SK-N-SH (cell line): Measurements from ENCODE around the gene CADM3.

Experiments used
- CTCF ChIP-seq: fragments of 200-600 bp; sonication (generic); IDR thresholded peaks from 2 replicates; pipeline ENCODE4 v1.6.1; 2017; ENCODE audit warnings: antibody characterized with exemption, mild to moderate bottlenecking, moderate library complexity
- EP300 ChIP-seq, 2 experiments: IDR thresholded peaks; 2 replicates each; pipeline versions ENCODE4 v1.4.0 to v1.6.1; 2012; ENCODE audit warnings: borderline replicate concordance in 1 of 2, low read depth in 1 of 2, low read length in 1 of 2
- FOSL2 ChIP-seq: IDR thresholded peaks from 2 replicates; pipeline ENCODE4 v1.4.0; 2012; ENCODE audit warnings: low read depth, mild to moderate bottlenecking, moderate library complexity, borderline replicate concordance
- GABPA ChIP-seq: IDR thresholded peaks from 2 replicates; pipeline ENCODE4 v1.4.0; 2012; ENCODE audit warnings: low read depth, mild to moderate bottlenecking
- MAX ChIP-seq: IDR thresholded peaks from 2 replicates; pipeline ENCODE4 v1.4.0; 2012; ENCODE audit warnings: low read depth
- POLR2AphosphoS5 ChIP-seq: IDR thresholded peaks from 2 replicates; pipeline ENCODE4 v1.6.1; 2012; ENCODE audit warnings: low read depth, low read length
- RAD21 ChIP-seq: IDR thresholded peaks from 2 replicates; pipeline ENCODE4 v1.6.1; 2012; ENCODE audit warnings: mild to moderate bottlenecking, low read length
- REST ChIP-seq: IDR thresholded peaks from 2 replicates; pipeline ENCODE4 v1.6.1; 2012; ENCODE audit warnings: mild to moderate bottlenecking, low read depth, low read length, moderate library complexity
- RFX5 ChIP-seq: IDR thresholded peaks from 2 replicates; pipeline ENCODE4 v1.6.1; 2012; ENCODE audit warnings: mild to moderate bottlenecking, improper control_type of control experiment, low read length
- SIN3A ChIP-seq: IDR thresholded peaks from 2 replicates; pipeline ENCODE4 v1.6.1; 2012; ENCODE audit warnings: low read depth, mild to moderate bottlenecking, low read length, moderate library complexity, borderline replicate concordance
- USF1 ChIP-seq: IDR thresholded peaks from 2 replicates; pipeline ENCODE4 v1.4.0; 2012; ENCODE audit warnings: low read depth, borderline replicate concordance
- ZBTB33 ChIP-seq: IDR thresholded peaks from 2 replicates; pipeline ENCODE4 v1.4.0; 2012; ENCODE audit warnings: low read depth, borderline replicate concordance

- TF ChIP-seq CTCF (no peak), POLR2AphosphoS5 (no peak), USF1 (no peak), GABPA (no peak), MAX (no peak), REST (no peak), ZBTB33 (no peak), FOSL2 (no peak), EP300 (IDR thresholded peaks at IDR 0.05; ENCODE audit: borderline replicate concordance in 1 of 2, low read depth in 1 of 2, low read length in 1 of 2) (no peak), RFX5 (no peak), RAD21 (no peak), SIN3A (no peak)
Measured at GRCh38 chr1:159142391-159142663, 29.1 kb upstream of the CADM3 start.
